NK-92 (cell line): ENCODE data around the gene GPRASP1.

Experiments
- DNase-seq: peaks from one replicate; lab custom pipeline; 2025; ENCODE audit not compliant: unreplicated experiment; lab: John Stamatoyannopoulos, UW

The GPRASP1 gene

DNA sequence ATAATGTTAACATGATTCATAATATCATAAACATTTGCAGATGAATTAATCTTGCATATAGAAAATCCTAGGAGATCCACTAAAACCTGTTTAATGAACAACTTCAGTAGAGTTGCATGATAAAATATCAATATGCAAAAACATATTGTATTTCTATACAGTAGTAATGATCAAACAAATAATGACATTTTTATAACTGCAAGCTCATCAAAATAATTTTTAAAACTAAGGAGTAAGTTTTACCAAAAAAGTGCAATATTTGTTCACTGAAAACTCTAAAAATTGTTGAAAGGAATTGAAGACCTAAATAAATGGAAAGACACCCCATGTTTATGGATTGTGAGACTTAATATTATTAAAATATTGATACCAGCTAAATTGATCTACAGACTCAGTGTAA, 45.0 kb downstream of the GPRASP1 start:
- no peak for DNase-seq

DNA sequence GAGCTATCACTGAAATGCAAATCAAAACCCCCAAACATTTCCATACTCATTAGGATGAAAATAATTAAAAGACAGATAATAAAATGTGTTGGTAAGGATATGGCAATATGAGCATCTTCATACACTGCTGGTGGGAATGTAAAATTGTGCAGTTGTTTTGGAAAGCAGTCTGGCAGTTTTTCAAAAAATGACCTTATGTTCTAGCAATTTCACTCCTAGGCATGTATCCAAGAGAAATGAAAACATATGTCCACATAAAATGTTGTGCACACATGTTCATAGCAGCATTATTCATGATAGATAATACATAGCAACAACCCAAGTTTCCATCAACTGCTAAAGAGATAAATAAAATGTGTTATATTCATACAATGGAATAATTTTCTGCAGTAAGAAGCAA, 46.2 kb downstream of the GPRASP1 start:
- no peak for DNase-seq
